K562 (cell line): ENCODE results near the gene ZNRF1. TPM values are rescaled to one million over a fixed set of nuclear protein-coding genes. Genes with fewer than 3 reads are reported as not detected.

Experiments
- ATAC-seq: fragments of 200-7000 bp; cut with Tn5 transposase; 3 replicates; pipeline ENCODE4 v1.9.1; 2020; ENCODE audit warnings: moderate library complexity
- BruUV-seq: library from RNA; stranded (reverse); fragments of 400-500 nt; replicated peaks from 2 replicates; lab custom pipeline; 2021; lab: Mats Ljungman, UMichigan
- CTCF ChIA-PET: fragments of 300-600 bp; formaldehyde crosslinking; extraction: SDS; loops from one replicate; lab custom pipeline; 2021; ENCODE audit warnings: low intra/inter-chr PET ratio; lab: Yijun Ruan, JAX
- POLR2A ChIA-PET: fragments of 300-600, 350-650 bp; sonication (Branson Sonifier 250); formaldehyde crosslinking; extraction: SDS; loops from one replicate; lab custom pipeline; 2021; ENCODE audit warnings: antibody characterized with exemption, inconsistent platforms; lab: Yijun Ruan, JAX
- DNase-seq, 4 experiments: peaks; one replicate each; pipeline versions ENCODE4 v3.0.0 to v3.0.0-alpha.2; 2011 to 2018; ENCODE audit warnings: low spot score in 3 of 4, mixed read lengths in 3 of 4; ENCODE audit errors: extremely low read depth in 1 of 4
- FAIRE-seq: peaks from 2 replicates; lab custom pipeline; 2011; peaks lifted over from hg19 to GRCh38; lab: Jason Lieb, UNC
- H2AFZ ChIP-seq: 2 replicates; pipeline ENCODE4 v1.6.0; 2011; ENCODE audit warnings: low read depth, low read length, control low read depth, inconsistent platforms
- H3K27ac ChIP-seq: fragments of 200-600 bp; 3 replicates; pipeline ENCODE4 v1.8.0; 2011; ENCODE audit warnings: low read depth, mild to moderate bottlenecking, control low read depth, inconsistent platforms, low read length, moderate library complexity, mixed read lengths; ENCODE audit errors: extremely low read depth
- H3K27me3 ChIP-seq, 2 experiments: fragments of 300-600 bp in 1 of 2; 2 replicates in 1 of 2; 3 replicates in 1 of 2; pipeline versions ENCODE4 v1.6.0 to v1.8.0; 2011; ENCODE audit warnings: inconsistent platforms in 2 of 2, low read length in 2 of 2, mild to moderate bottlenecking in 1 of 2, mixed read lengths in 1 of 2, moderate library complexity in 1 of 2; ENCODE audit not compliant: control insufficient read depth in 2 of 2, insufficient read depth in 2 of 2
- H3K36me3 ChIP-seq: fragments of 300-600 bp; 3 replicates; pipeline ENCODE4 v1.8.0; 2011; ENCODE audit warnings: mild to moderate bottlenecking, low read length, inconsistent platforms; ENCODE audit not compliant: control insufficient read depth, insufficient read depth
- H3K4me1 ChIP-seq, 2 experiments: fragments of 200-600 bp in 1 of 2; replicated peaks in 1 of 2; 2 replicates in 1 of 2; 3 replicates in 1 of 2; pipeline versions ENCODE4 v1.5.1 to v1.8.0; 2011; ENCODE audit warnings: inconsistent platforms in 2 of 2, low read length in 2 of 2, mild to moderate bottlenecking in 1 of 2, mixed read lengths in 1 of 2, moderate library complexity in 1 of 2; ENCODE audit not compliant: control insufficient read depth in 2 of 2, insufficient read depth in 2 of 2
- H3K4me2 ChIP-seq: 2 replicates; pipeline ENCODE4 v1.6.1; 2011; ENCODE audit warnings: low read length, control low read depth, inconsistent platforms, mixed read lengths; ENCODE audit not compliant: insufficient read depth
- H3K4me3 ChIP-seq: fragments of 200-600 bp; sonication (generic), shearing (Covaris generic); 2 replicates; pipeline ENCODE4 v1.5.1; 2016; ENCODE audit warnings: control low read depth, inconsistent platforms
- H3K79me2 ChIP-seq: fragments of 200-600 bp; 3 replicates; pipeline ENCODE4 v1.8.0; 2011; ENCODE audit warnings: low read length, inconsistent platforms; ENCODE audit not compliant: control insufficient read depth, insufficient read depth
- H3K9ac ChIP-seq, 2 experiments: 2 replicates each; pipeline versions ENCODE4 v1.6.0 to v1.6.1; 2011; ENCODE audit warnings: low read depth in 2 of 2, low read length in 2 of 2, control low read depth in 1 of 2, inconsistent platforms in 1 of 2, mild to moderate bottlenecking in 1 of 2, mixed read lengths in 1 of 2; ENCODE audit not compliant: insufficient read depth in 1 of 2
- H3K9me1 ChIP-seq: one replicate; pipeline ENCODE4 v1.6.0; 2011; ENCODE audit warnings: inconsistent platforms, mild to moderate bottlenecking, low read length, moderate library complexity; ENCODE audit not compliant: control insufficient read depth, insufficient read depth
- H3K9me3 ChIP-seq: replicated peaks from 2 replicates; pipeline ENCODE4 v1.5.1; 2011; ENCODE audit warnings: low read depth, low read length, inconsistent platforms; ENCODE audit not compliant: control insufficient read depth, insufficient read depth
- H4K20me1 ChIP-seq: replicated peaks from 2 replicates; pipeline ENCODE4 v1.6.1; 2011; ENCODE audit warnings: low read length, inconsistent platforms, mixed read lengths; ENCODE audit not compliant: control insufficient read depth, insufficient read depth
- ZFX ChIP-seq: sonication (generic); formaldehyde crosslinking; IDR thresholded peaks from 2 replicates; pipeline ENCODE4 v1.8.0; 2022; ENCODE audit warnings: mild to moderate bottlenecking, missing genetic modification reagents, moderate library complexity
- WGBS: fragments of 100-300 bp; shearing (Covaris generic); methylation state at CpG from one replicate; pipeline ENCODE4 v1.1.6; 2016; ENCODE audit warnings: low coverage, mixed read lengths; ENCODE audit not compliant: insufficient coverage; ENCODE audit errors: missing lambda C conversion rate; 5-methylcytosine and 5-hydroxymethylcytosine counted together
- in situ Hi-C: fragments of 300-500 bp; cut with MboI; formaldehyde crosslinking; loops from 4 replicates; pipeline ENCODE4 v1.15.0; 2018; ENCODE audit warnings: inconsistent platforms, mixed read lengths
- intact Hi-C: fragments of 100-400 bp; cut with micrococcal nuclease; formaldehyde crosslinking; loops from 2 replicates; pipeline ENCODE4 v1.14.2; 2022
- polyA plus RNA-seq, 8 experiments: library from polyadenylated mRNA; depleted of rRNA in 4 of 8; stranded (reverse) in 5 of 8; unstranded in 3 of 8; fragments of >200 nt; fragmentation: Nextera tagmentation in 2 of 8; fragmentation: Illumina TruSeq in 1 of 8; extraction: Ambion mirVana in 2 of 8; extraction: Trizol in 1 of 8; gene quantifications; 2 replicates each; pipeline versions ENCODE4 v1.2.1 to v1.2.3, GENCODE V29; 2011 to 2014; ENCODE audit warnings: inconsistent platforms in 1 of 8, missing spikeins in 1 of 8
- total RNA-seq, 7 experiments: library from RNA; depleted of rRNA in 6 of 7; stranded (reverse); fragments of >200 nt in 6 of 7; fragmentation: Illumina TruSeq in 2 of 7; extraction: Trizol in 2 of 7; gene quantifications; 2 replicates each; pipeline versions ENCODE4 v1.2.1 to v1.2.3, GENCODE V29; 2011 to 2021; ENCODE audit warnings: low replicate concordance in 1 of 7
- TF ChIP-seq, protein P1 (sequence below): sonication (generic); formaldehyde crosslinking; IDR thresholded peaks from 2 replicates; pipeline ENCODE4 v1.9.0; 2022; ENCODE audit warnings: mild to moderate bottlenecking, missing genetic modification reagents

ZNRF1 gene
- total and polyA plus RNA-seq, 9 of the 15 experiments (the other 6 are each of a cell fraction or from before 2014, with no cell fraction given): 9.5 to 37.7 (median 20.0) TPM

DNA sequence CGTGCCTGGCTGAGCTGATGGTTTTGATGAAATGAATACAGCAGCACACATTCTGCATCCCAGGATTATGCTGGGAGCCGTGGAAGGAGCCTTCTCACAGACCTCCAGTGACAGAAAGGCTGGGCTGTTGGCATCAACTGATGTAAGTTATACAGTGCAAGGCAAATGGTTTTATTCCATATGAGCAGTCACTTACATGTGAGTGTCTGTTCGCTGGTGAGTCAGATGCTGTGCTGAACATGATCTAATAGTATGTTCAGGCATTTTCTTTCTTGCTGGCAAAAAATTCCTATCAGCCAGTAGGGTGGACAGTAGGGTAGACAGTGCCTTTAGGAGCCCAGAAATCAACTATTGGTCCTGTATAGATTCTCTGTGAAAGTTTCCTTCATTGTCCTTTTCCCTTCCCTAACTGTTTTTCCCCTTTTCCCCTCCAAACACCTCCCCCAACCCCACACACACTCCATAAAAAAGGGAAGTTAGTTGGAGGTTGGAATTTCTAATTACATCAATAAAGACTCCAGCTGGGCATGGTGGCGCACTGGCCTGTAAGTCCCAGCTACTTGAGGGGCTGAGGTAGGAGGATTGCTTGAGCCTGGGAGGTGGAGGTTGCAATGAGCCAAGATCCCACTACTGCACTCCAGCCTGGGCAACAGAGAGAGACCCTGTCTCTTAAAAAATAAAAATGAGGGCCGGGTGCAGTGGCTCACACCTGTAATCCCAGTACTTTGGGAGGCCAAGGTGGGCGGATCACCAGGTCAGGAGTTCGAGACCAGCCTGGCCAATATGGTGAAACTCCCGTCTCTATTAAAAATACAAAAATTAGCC, 81.6 kb downstream of the ZNRF1 start:
- H3K79me2 ChIP-seq: peaks cover 88% of the 10 kb centered on the region
- H3K36me3 ChIP-seq: peaks cover 12% of the 10 kb centered on the region; the same call in 2 of the 3 replicates
- H2AFZ ChIP-seq: no peak overlapping the region
- H3K9ac ChIP-seq: no peak overlapping the region
- ChIA-PET CTCF (no interaction called here), POLR2A (interaction anchor here (0.7 kb wide), 2 partner anchors 12 to 55 kb away, joined by 3 to 4 read pairs; no protein-coding TSS in a partner anchor)
- H3K4me2 ChIP-seq: no peak overlapping the region
- FAIRE-seq (no peak), DNase-seq (no peak), ATAC-seq (no peak)
- 80% methylated on average over 6 of the region's 8 CpGs for WGBS
- no peaks in the 10 kb centered on the region for H3K9me3 ChIP-seq
- H3K4me1 ChIP-seq: peaks cover 20 to 49% of the 10 kb centered on the region in 2 experiments
- in situ Hi-C loops: no loop called here
- H4K20me1 ChIP-seq: no peaks in the 10 kb centered on the region
- TF ChIP-seq, protein P1, sequence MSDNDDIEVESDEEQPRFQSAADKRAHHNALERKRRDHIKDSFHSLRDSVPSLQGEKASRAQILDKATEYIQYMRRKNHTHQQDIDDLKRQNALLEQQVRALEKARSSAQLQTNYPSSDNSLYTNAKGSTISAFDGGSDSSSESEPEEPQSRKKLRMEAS (CRISPR knock-in tag): 0 out of 2 replicates have a peak, but pooled peaks have one; percentile 12
- TF ChIP-seq ZFX (CRISPR knock-in tag): no peak
- H3K9me1 ChIP-seq: no peaks in the 10 kb centered on the region
- BruUV-seq: no TSS peak
- no peak overlapping the region for H3K4me3 ChIP-seq
- intact Hi-C loops: no loop called here
- H3K27me3 ChIP-seq: no peaks in the 10 kb centered on the region
- H3K27ac ChIP-seq: no peak overlapping the region
